Activated B cell treated with CpG ODN at 0.5 μM for 24 hours (primary cell): ENCODE results near the gene RYR2. TPM values are rescaled to one million over a fixed set of nuclear protein-coding genes. Genes with fewer than 3 reads are reported as not detected.

Experiments used
- ATAC-seq: fragments of 200-7000 bp; cut with Tn5 transposase; one replicate; pipeline ENCODE4 v1.10.0; 2021; ENCODE audit warnings: low read depth, mild to moderate bottlenecking, moderate library complexity
- CTCF ChIA-PET: fragments of 350-600 bp; sonication (Branson Sonifier 250); formaldehyde crosslinking; loops from one replicate; lab custom pipeline; 2021; ENCODE audit warnings: antibody characterized with exemption; lab: Charles Lee
- POLR2A ChIA-PET: fragments of 350-600 bp; sonication (Branson Sonifier 250); formaldehyde crosslinking; loops from one replicate; lab custom pipeline; 2021; ENCODE audit warnings: antibody characterized with exemption; lab: Charles Lee
- DNase-seq: peaks from one replicate; pipeline ENCODE4 v3.0.0; 2022
- H3K27ac Mint-ChIP-seq: one replicate; pipeline ENCODE4 v1.8.0; 2020; ENCODE audit warnings: mixed read lengths
- H3K27me3 Mint-ChIP-seq: one replicate; pipeline ENCODE4 v1.8.0; 2021; ENCODE audit warnings: mixed read lengths
- H3K36me3 Mint-ChIP-seq: one replicate; pipeline ENCODE4 v1.8.0; 2021; ENCODE audit warnings: low read depth, mixed read lengths
- H3K4me1 Mint-ChIP-seq: one replicate; pipeline ENCODE4 v1.8.0; 2021; ENCODE audit warnings: mixed read lengths
- H3K4me3 Mint-ChIP-seq: one replicate; pipeline ENCODE4 v1.8.0; 2020; ENCODE audit warnings: mild to moderate bottlenecking, mixed read lengths
- H3K9me3 Mint-ChIP-seq: one replicate; pipeline ENCODE4 v1.8.0; 2020; ENCODE audit warnings: mixed read lengths
- intact Hi-C: fragments of 100-400 bp; cut with micrococcal nuclease; formaldehyde crosslinking; loops from one replicate; pipeline ENCODE4 v1.15.1; 2024
- total RNA-seq: library from RNA; stranded (reverse); gene quantifications from 2 replicates; pipeline ENCODE4 v1.2.3, GENCODE V29; 2022
- TF ChIP-seq, protein P1 (sequence below): fragments of 200-600 bp; IDR thresholded peaks from one replicate; pipeline ENCODE4 v1.8.0; 2022; ENCODE audit warnings: antibody characterized with exemption, mild to moderate bottlenecking

Gene RYR2
- total RNA-seq, 1 donor from 2014 or later, result not detected

DNA sequence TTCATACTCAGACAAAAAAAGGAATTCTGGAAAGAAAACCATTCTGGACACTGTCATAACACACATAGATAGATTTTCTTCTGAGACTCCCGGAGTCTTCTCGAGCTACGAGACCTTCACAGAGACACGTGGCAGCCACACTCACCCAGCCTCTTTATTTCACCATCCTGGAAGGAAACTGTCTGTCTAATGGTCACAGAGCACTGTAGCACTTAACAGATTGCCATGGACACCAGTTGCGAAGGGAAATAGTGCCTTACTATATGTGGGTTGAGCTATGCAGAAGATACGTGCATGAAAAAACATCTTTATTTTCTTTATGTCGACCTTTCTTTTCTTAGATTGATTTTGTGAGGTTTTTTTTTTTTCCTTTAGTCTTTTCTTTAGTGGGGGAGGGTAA lies 790.9 kb downstream of the RYR2 start:
- CTCF ChIA-PET, result no interaction called here
- TF ChIP-seq, protein P1, sequence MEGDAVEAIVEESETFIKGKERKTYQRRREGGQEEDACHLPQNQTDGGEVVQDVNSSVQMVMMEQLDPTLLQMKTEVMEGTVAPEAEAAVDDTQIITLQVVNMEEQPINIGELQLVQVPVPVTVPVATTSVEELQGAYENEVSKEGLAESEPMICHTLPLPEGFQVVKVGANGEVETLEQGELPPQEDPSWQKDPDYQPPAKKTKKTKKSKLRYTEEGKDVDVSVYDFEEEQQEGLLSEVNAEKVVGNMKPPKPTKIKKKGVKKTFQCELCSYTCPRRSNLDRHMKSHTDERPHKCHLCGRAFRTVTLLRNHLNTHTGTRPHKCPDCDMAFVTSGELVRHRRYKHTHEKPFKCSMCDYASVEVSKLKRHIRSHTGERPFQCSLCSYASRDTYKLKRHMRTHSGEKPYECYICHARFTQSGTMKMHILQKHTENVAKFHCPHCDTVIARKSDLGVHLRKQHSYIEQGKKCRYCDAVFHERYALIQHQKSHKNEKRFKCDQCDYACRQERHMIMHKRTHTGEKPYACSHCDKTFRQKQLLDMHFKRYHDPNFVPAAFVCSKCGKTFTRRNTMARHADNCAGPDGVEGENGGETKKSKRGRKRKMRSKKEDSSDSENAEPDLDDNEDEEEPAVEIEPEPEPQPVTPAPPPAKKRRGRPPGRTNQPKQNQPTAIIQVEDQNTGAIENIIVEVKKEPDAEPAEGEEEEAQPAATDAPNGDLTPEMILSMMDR, result no peak
- Mint-ChIP-seq H3K27ac (no peak overlapping the region), H3K4me3 (no peak overlapping the region), H3K9me3 (no peaks in the 10 kb centered on the region), H3K27me3 (no peaks in the 10 kb centered on the region), H3K36me3 (no peaks in the 10 kb centered on the region), H3K4me1 (no peaks in the 10 kb centered on the region)
- DNase-seq (no peak), ATAC-seq (no peak)
- intact Hi-C loops, result no loop called here
- POLR2A ChIA-PET, result no interaction called here

DNA sequence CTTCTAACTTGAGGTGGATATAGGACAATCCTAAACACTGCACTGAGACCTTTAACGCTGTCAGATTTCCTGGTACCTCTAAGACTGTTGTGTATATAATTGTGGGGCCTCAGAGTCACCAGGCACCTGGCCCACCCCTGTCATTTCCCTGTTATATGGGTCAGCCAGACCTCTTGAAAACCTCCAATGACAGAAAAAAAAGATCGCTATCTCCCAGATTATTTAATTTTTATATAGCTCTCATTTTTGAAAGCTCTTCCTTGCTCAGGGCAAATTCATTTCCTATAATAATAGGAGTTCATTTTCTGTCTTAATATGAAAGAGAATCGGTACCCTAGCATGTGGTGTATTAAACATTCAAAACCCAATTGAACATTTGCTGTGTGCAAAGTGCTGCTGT lies 792.1 kb downstream of the RYR2 start:
- ChIA-PET POLR2A (no interaction called here), CTCF (no interaction called here)
- Mint-ChIP-seq H3K27me3 (no peaks in the 10 kb centered on the region), H3K36me3 (no peaks in the 10 kb centered on the region), H3K9me3 (no peaks in the 10 kb centered on the region), H3K4me1 (no peaks in the 10 kb centered on the region), H3K27ac (no peak overlapping the region), H3K4me3 (no peak overlapping the region)
- intact Hi-C loops, result no loop called here
- TF ChIP-seq, protein P1, result no peak
- DNase-seq, result no peak
- no peak for ATAC-seq

DNA sequence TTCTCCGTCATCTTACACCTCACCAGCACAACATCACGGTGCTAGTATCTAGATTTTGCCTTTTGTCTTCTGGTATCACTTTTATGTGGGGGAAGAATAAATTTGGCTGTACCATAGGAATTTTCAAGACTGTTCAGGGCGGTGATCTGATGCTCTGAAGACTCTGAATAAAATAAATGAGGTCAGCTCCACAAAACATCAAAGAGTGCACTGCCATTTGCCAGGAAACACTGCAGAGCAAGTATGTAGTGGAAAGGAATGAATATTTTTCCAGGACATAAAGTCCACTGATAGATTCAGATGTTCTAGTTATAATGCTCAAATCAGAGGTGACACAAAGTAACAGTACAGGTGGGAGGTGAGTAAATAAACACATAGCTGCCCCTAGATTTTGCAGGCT lies 792.5 kb downstream of the RYR2 start:
- H3K9me3 Mint-ChIP-seq, result no peaks in the 10 kb centered on the region
- ATAC-seq (no peak), DNase-seq (no peak)
- intact Hi-C loops, result no loop called here
- H3K4me1 Mint-ChIP-seq, result no peaks in the 10 kb centered on the region
- H3K4me3 Mint-ChIP-seq, result no peak overlapping the region
- no peaks in the 10 kb centered on the region for H3K36me3 Mint-ChIP-seq
- H3K27me3 Mint-ChIP-seq, result no peaks in the 10 kb centered on the region
- H3K27ac Mint-ChIP-seq, result no peak overlapping the region
- ChIA-PET POLR2A (no interaction called here), CTCF (no interaction called here)
- TF ChIP-seq, protein P1, result no peak

GRCh38 chr1:237838320-237838719 lies 796.3 kb downstream of the RYR2 start:
- intact Hi-C loops, result no loop called here
- no peaks in the 10 kb centered on the region for H3K27me3 Mint-ChIP-seq
- DNase-seq (no peak), ATAC-seq (no peak)
- ChIA-PET POLR2A (no interaction called here), CTCF (no interaction called here)
- no peaks in the 10 kb centered on the region for H3K36me3 Mint-ChIP-seq
- TF ChIP-seq, protein P1, result no peak
- no peak overlapping the region for H3K4me3 Mint-ChIP-seq
- H3K4me1 Mint-ChIP-seq, result no peaks in the 10 kb centered on the region
- no peaks in the 10 kb centered on the region for H3K9me3 Mint-ChIP-seq
- no peak overlapping the region for H3K27ac Mint-ChIP-seq

- Mint-ChIP-seq H3K4me3 (no peak overlapping the region), H3K4me1 (no peaks in the 10 kb centered on the region), H3K27me3 (no peaks in the 10 kb centered on the region), H3K27ac (no peak overlapping the region), H3K36me3 (no peaks in the 10 kb centered on the region), H3K9me3 (no peaks in the 10 kb centered on the region)
- ATAC-seq (no peak), DNase-seq (no peak)
- ChIA-PET CTCF (no interaction called here), POLR2A (no interaction called here)
- TF ChIP-seq, protein P1, result no peak
- intact Hi-C loops, result no loop called here
These were observed 797.0 kb downstream of the RYR2 start for GRCh38 chr1:237838904-237839534.
